ENCODE measurements around the gene LIX1.

Gene LIX1

DNA sequence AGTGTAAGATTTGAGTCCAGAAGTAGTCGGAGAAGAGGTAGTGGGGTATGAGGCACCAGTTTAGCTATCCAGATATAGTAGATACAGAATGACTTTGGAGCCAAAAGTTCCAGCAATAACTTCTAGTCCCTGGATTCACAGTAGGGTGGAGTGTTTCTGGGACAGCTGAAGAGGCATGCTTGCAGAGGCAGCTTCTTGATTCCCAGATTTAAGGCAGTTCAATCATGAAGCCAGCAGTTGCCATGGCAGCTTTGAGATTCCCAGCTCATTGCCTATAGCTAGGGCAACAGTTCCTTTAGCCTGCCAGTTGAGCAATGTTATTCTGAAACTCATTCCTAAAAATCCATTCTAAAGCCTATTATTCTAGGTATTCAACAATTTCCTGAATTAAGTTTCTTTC, 79.2 kb downstream of the LIX1 start:
- TF ChIP-seq, protein P1, sequence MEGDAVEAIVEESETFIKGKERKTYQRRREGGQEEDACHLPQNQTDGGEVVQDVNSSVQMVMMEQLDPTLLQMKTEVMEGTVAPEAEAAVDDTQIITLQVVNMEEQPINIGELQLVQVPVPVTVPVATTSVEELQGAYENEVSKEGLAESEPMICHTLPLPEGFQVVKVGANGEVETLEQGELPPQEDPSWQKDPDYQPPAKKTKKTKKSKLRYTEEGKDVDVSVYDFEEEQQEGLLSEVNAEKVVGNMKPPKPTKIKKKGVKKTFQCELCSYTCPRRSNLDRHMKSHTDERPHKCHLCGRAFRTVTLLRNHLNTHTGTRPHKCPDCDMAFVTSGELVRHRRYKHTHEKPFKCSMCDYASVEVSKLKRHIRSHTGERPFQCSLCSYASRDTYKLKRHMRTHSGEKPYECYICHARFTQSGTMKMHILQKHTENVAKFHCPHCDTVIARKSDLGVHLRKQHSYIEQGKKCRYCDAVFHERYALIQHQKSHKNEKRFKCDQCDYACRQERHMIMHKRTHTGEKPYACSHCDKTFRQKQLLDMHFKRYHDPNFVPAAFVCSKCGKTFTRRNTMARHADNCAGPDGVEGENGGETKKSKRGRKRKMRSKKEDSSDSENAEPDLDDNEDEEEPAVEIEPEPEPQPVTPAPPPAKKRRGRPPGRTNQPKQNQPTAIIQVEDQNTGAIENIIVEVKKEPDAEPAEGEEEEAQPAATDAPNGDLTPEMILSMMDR (IDR thresholded peaks at IDR 0.05; ENCODE audit: low read depth, low read length, poor library complexity, severe bottlenecking) = no peak
- Histone ChIP-seq H3K4me2 (ENCODE audit: low read length) (no peak overlapping the region), H3K79me2 (ENCODE audit: control insufficient read depth, low read length) (no peaks in the 10 kb centered on the region), H3K27ac (ENCODE audit: low read depth, low read length) (no peak overlapping the region), H3K9me3 (ENCODE audit: control insufficient read depth, insufficient read depth, low read length) (no peaks in the 10 kb centered on the region), H3K4me1 (ENCODE audit: control insufficient read depth, low read length) (no peaks in the 10 kb centered on the region), H4K20me1 (ENCODE audit: control insufficient read depth, insufficient read depth, low read depth, low read length) (no peaks in the 10 kb centered on the region), H3K27me3 (ENCODE audit: control insufficient read depth, low read length) (no peaks in the 10 kb centered on the region; the same call in 1 of the 2 replicates), H3K36me3 (ENCODE audit: control insufficient read depth, low read length) (no peaks in the 10 kb centered on the region), H3K9me2 (replicated peaks; ENCODE audit: control insufficient read depth, low read length) (no peaks in the 10 kb centered on the region), H3F3A (ENCODE audit: control insufficient read depth, insufficient read depth) (no peaks in the 10 kb centered on the region), H3K4me3 (ENCODE audit: low read length) (no peak overlapping the region)

DNA sequence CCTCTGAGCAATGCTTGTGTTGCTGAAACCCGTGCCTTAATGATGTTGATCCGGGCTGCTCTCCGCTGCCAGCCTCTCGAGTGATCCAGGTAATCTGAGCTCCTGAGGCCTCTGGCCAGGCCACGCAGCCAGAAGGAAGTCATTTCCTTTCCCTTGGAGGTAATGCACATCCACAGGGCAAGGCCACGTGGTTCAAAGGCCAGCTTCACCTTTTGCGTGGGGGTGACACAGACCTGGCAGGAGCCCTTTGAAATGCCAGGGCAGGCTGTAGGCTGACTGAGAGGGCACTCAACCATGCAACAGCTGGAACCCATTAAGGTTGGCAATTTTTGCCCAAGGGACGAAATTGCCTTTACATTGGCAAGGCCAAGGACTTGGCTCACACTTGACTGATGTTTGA, 80.4 kb downstream of the LIX1 start:
- Histone ChIP-seq H3F3A (ENCODE audit: control insufficient read depth, insufficient read depth) (no peaks in the 10 kb centered on the region), H4K20me1 (ENCODE audit: control insufficient read depth, insufficient read depth, low read depth, low read length) (no peaks in the 10 kb centered on the region), H3K79me2 (ENCODE audit: control insufficient read depth, low read length) (no peaks in the 10 kb centered on the region), H3K4me3 (ENCODE audit: low read length) (no peak overlapping the region), H3K4me2 (ENCODE audit: low read length) (no peak overlapping the region), H3K9me3 (ENCODE audit: control insufficient read depth, insufficient read depth, low read length) (no peaks in the 10 kb centered on the region), H3K9me2 (replicated peaks; ENCODE audit: control insufficient read depth, low read length) (no peaks in the 10 kb centered on the region), H3K27ac (ENCODE audit: low read depth, low read length) (no peak overlapping the region), H3K27me3 (ENCODE audit: control insufficient read depth, low read length) (peaks cover 2% of the 10 kb centered on the region; the same call in 1 of the 2 replicates), H3K36me3 (ENCODE audit: control insufficient read depth, low read length) (no peaks in the 10 kb centered on the region), H3K4me1 (ENCODE audit: control insufficient read depth, low read length) (no peaks in the 10 kb centered on the region)
- no peak for TF ChIP-seq EZH2phosphoT487 (IDR thresholded peaks at IDR 0.05; ENCODE audit: borderline replicate concordance, low read length)
- TF ChIP-seq, protein P1 (IDR thresholded peaks at IDR 0.05; ENCODE audit: low read depth, low read length, poor library complexity, severe bottlenecking) = no peak

DNA sequence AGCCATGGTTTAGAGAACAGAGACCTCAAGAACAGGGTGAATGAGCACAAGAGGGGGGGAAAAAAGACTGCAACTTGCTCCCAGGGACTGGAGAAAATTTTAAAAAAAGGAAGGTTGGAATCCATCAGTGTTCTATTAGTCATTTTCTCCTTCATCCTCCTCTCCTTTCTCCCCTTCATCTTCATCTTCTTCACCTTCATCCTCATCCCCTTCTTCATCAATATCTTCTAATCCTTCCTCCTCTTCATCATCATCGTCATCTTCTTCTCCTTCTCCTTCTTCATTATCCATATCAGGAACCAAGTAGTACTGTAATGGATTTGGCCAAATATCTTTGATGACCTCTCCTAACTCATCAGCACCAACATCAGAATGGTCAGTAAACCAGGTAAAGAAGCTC, 86.1 kb downstream of the LIX1 start:
- H3K4me3 ChIP-seq (ENCODE audit: low read length) = no peak overlapping the region
- no peaks in the 10 kb centered on the region for H3K36me3 ChIP-seq (ENCODE audit: control insufficient read depth, low read length)
- no peak overlapping the region for H3K4me2 ChIP-seq (ENCODE audit: low read length)
- no peak overlapping the region for H3K27ac ChIP-seq (ENCODE audit: low read depth, low read length)
- TF ChIP-seq, protein P1 (IDR thresholded peaks at IDR 0.05; ENCODE audit: low read depth, low read length, poor library complexity, severe bottlenecking) = no peak
- TF ChIP-seq EZH2phosphoT487 (IDR thresholded peaks at IDR 0.05; ENCODE audit: borderline replicate concordance, low read length) = no peak
- H3K9me3 ChIP-seq (ENCODE audit: control insufficient read depth, insufficient read depth, low read length) = no peaks in the 10 kb centered on the region
- H3K4me1 ChIP-seq (ENCODE audit: control insufficient read depth, low read length) = no peaks in the 10 kb centered on the region
- H4K20me1 ChIP-seq (ENCODE audit: control insufficient read depth, insufficient read depth, low read depth, low read length) = no peaks in the 10 kb centered on the region
- H3K79me2 ChIP-seq (ENCODE audit: control insufficient read depth, low read length) = no peaks in the 10 kb centered on the region
- H3K9me2 ChIP-seq (replicated peaks; ENCODE audit: control insufficient read depth, low read length) = no peaks in the 10 kb centered on the region
- H3F3A ChIP-seq (ENCODE audit: control insufficient read depth, insufficient read depth) = no peaks in the 10 kb centered on the region
- H3K27me3 ChIP-seq (ENCODE audit: control insufficient read depth, low read length) = peaks cover 12% of the 10 kb centered on the region

DNA sequence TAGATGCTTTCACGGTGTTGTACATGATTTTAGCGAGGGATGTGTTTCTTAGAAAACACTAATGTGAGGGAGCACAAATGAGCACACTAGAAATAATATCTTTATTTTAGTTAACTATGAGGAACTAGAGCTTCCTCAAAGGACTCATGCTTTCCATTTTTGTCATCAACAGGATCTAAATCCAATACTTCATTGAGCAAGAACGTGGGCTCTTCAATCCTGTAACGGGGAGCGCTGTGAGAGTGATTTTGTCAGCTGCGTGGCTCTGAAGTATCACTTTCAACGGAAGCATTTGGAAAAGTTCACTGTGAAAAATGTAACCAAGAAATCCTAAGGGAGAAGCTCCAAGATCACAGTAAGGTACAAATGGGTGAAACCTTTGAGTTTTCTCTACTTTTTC, 93.2 kb downstream of the LIX1 start:
- no peaks in the 10 kb centered on the region for H3K9me3 ChIP-seq (ENCODE audit: control insufficient read depth, insufficient read depth, low read length)
- no peaks in the 10 kb centered on the region for H3K79me2 ChIP-seq (ENCODE audit: control insufficient read depth, low read length)
- no peak overlapping the region for H3K4me3 ChIP-seq (ENCODE audit: low read length)
- H3F3A ChIP-seq (ENCODE audit: control insufficient read depth, insufficient read depth) = no peaks in the 10 kb centered on the region
- no peaks in the 10 kb centered on the region for H3K9me2 ChIP-seq (replicated peaks; ENCODE audit: control insufficient read depth, low read length)
- H3K27me3 ChIP-seq (ENCODE audit: control insufficient read depth, low read length) = peaks cover 43% of the 10 kb centered on the region
- H3K27ac ChIP-seq (ENCODE audit: low read depth, low read length) = no peak overlapping the region
- H3K4me2 ChIP-seq (ENCODE audit: low read length) = no peak overlapping the region
- TF ChIP-seq EZH2phosphoT487 (IDR thresholded peaks at IDR 0.05; ENCODE audit: borderline replicate concordance, low read length) = no peak
- TF ChIP-seq, protein P1 (IDR thresholded peaks at IDR 0.05; ENCODE audit: low read depth, low read length, poor library complexity, severe bottlenecking) = no peak
- no peaks in the 10 kb centered on the region for H4K20me1 ChIP-seq (ENCODE audit: control insufficient read depth, insufficient read depth, low read depth, low read length)
- H3K4me1 ChIP-seq (ENCODE audit: control insufficient read depth, low read length) = no peaks in the 10 kb centered on the region
- no peaks in the 10 kb centered on the region for H3K36me3 ChIP-seq (ENCODE audit: control insufficient read depth, low read length)
